ENCODE measurements around the gene COL23A1. TPM values are rescaled to one million over a fixed set of nuclear protein-coding genes. Genes with fewer than 3 reads are reported as not detected.
A peak's percentile ranks its signal among the peaks of the same experiment; 100 is the strongest.

COL23A1 gene
- total RNA-seq, 1 donor from 2014 or later = 2.9 TPM

- peak; percentile 83 for TF ChIP-seq CTCF (IDR thresholded peaks at IDR 0.05; ENCODE audit: partially characterized antibody, unreplicated experiment)
- peaks cover 7% of the 10 kb centered on the region for H3K27me3 Mint-ChIP-seq (ENCODE audit: unreplicated experiment)
- no peaks in the 10 kb centered on the region for H3K36me3 Mint-ChIP-seq (ENCODE audit: unreplicated experiment)
- peaks cover 16% of the 10 kb centered on the region for H3K4me1 Mint-ChIP-seq (ENCODE audit: low read depth, unreplicated experiment)
- H3K4me3 Mint-ChIP-seq (ENCODE audit: unreplicated experiment) = no peak overlapping the region
- DNase-seq = peak; percentile 90
- no peak overlapping the region for H3K27ac Mint-ChIP-seq (ENCODE audit: unreplicated experiment)
- H3K9me3 Mint-ChIP-seq (ENCODE audit: unreplicated experiment) = peaks cover 6% of the 10 kb centered on the region
Observed at GRCh38 chr5:178234750-178235587, 355.2 kb downstream of the COL23A1 start.

- H3K36me3 Mint-ChIP-seq (ENCODE audit: unreplicated experiment) = peaks cover 4% of the 10 kb centered on the region
- peaks cover 7% of the 10 kb centered on the region for H3K27me3 Mint-ChIP-seq (ENCODE audit: unreplicated experiment)
- peaks cover 7% of the 10 kb centered on the region for H3K9me3 Mint-ChIP-seq (ENCODE audit: unreplicated experiment)
- peaks cover 18% of the 10 kb centered on the region for H3K4me1 Mint-ChIP-seq (ENCODE audit: low read depth, unreplicated experiment)
- no peak for DNase-seq
- no peak for TF ChIP-seq CTCF (IDR thresholded peaks at IDR 0.05; ENCODE audit: partially characterized antibody, unreplicated experiment)
- H3K27ac Mint-ChIP-seq (ENCODE audit: unreplicated experiment) = no peak overlapping the region
- H3K4me3 Mint-ChIP-seq (ENCODE audit: unreplicated experiment) = no peak overlapping the region
Observed at GRCh38 chr5:178234121-178234749, 356.0 kb downstream of the COL23A1 start.

- H3K36me3 Mint-ChIP-seq (ENCODE audit: unreplicated experiment) = peaks cover 9% of the 10 kb centered on the region
- TF ChIP-seq CTCF (IDR thresholded peaks at IDR 0.05; ENCODE audit: partially characterized antibody, unreplicated experiment) = no peak
- peak overlapping the region; percentile 59 for H3K4me3 Mint-ChIP-seq (ENCODE audit: unreplicated experiment)
- H3K9me3 Mint-ChIP-seq (ENCODE audit: unreplicated experiment) = peaks cover 9% of the 10 kb centered on the region
- peaks cover 18% of the 10 kb centered on the region for H3K4me1 Mint-ChIP-seq (ENCODE audit: low read depth, unreplicated experiment)
- DNase-seq = peak; percentile 12
- H3K27me3 Mint-ChIP-seq (ENCODE audit: unreplicated experiment) = peaks cover 7% of the 10 kb centered on the region
- peak overlapping the region; percentile 33 for H3K27ac Mint-ChIP-seq (ENCODE audit: unreplicated experiment)
Observed at GRCh38 chr5:178232920-178233429, 357.2 kb downstream of the COL23A1 start.

- Mint-ChIP-seq H3K27ac (ENCODE audit: unreplicated experiment) (peak within 1 kb of the TSS; percentile 66), H3K4me1 (ENCODE audit: low read depth, unreplicated experiment) (peaks cover 18% of the 10 kb centered on the region), H3K27me3 (ENCODE audit: unreplicated experiment) (peaks cover 7% of the 10 kb centered on the region), H3K36me3 (ENCODE audit: unreplicated experiment) (peaks cover 15% of the 10 kb centered on the region), H3K9me3 (ENCODE audit: unreplicated experiment) (peaks cover 12% of the 10 kb centered on the region), H3K4me3 (ENCODE audit: unreplicated experiment) (peak within 1 kb of the TSS; percentile 91)
- no peak for TF ChIP-seq CTCF (IDR thresholded peaks at IDR 0.05; ENCODE audit: partially characterized antibody, unreplicated experiment)
- peak; percentile 72 for DNase-seq
Observed at GRCh38 chr5:178232124-178232919, 357.9 kb downstream of the COL23A1 start, which contains the start of gene PHYKPL. Gene PHYKPL (minus strand): TSS chr5:178232802. CDS start chr5:178232550, 252 bp downstream.

Measured in glutamatergic neuron (in vitro differentiated cells).